ENCODE measurements around the gene FGGY. TPM values are rescaled to one million over a fixed set of nuclear protein-coding genes. Genes with fewer than 3 reads are reported as not detected.

FGGY gene
- total RNA-seq, 2 experiments from 2014 or later: 6.6 to 9.7 TPM

GRCh38 chr1:59391212-59392179 lies 94.6 kb downstream of the FGGY start:
- DNase-seq: no peak
- Mint-ChIP-seq H3K4me3 (no peak overlapping the region), H3K4me1 (peaks cover 28% of the 10 kb centered on the region), H3K27me3 (no peaks in the 10 kb centered on the region), H3K27ac (peak overlapping the region; percentile 34), H3K9me3 (no peaks in the 10 kb centered on the region), H3K36me3 (peaks cover 5% of the 10 kb centered on the region)

- no peak overlapping the region for H3K27ac Mint-ChIP-seq
- H3K4me3 Mint-ChIP-seq: no peak overlapping the region
- peaks cover 28% of the 10 kb centered on the region for H3K4me1 Mint-ChIP-seq
- H3K27me3 Mint-ChIP-seq: no peaks in the 10 kb centered on the region
- no peak for DNase-seq
- no peaks in the 10 kb centered on the region for H3K9me3 Mint-ChIP-seq
- H3K36me3 Mint-ChIP-seq: peaks cover 5% of the 10 kb centered on the region
Measured at GRCh38 chr1:59393211-59394180, 96.6 kb downstream of the FGGY start.

GRCh38 chr1:59394706-59395425 lies 98.0 kb downstream of the FGGY start:
- Mint-ChIP-seq H3K27me3 (no peaks in the 10 kb centered on the region), H3K4me3 (no peak overlapping the region), H3K4me1 (peaks cover 26% of the 10 kb centered on the region), H3K9me3 (no peaks in the 10 kb centered on the region), H3K36me3 (peaks cover 5% of the 10 kb centered on the region), H3K27ac (no peak overlapping the region)
- DNase-seq: no peak

- H3K36me3 Mint-ChIP-seq: no peaks in the 10 kb centered on the region
Measured at GRCh38 chr1:59396387-59396786, 99.5 kb downstream of the FGGY start.

GRCh38 chr1:59397139-59397858 lies 100.4 kb downstream of the FGGY start:
- H3K27ac Mint-ChIP-seq: no peak overlapping the region
- H3K4me1 Mint-ChIP-seq: peaks cover 11% of the 10 kb centered on the region
- H3K27me3 Mint-ChIP-seq: no peaks in the 10 kb centered on the region
- DNase-seq: no peak
- H3K36me3 Mint-ChIP-seq: no peaks in the 10 kb centered on the region
- no peaks in the 10 kb centered on the region for H3K9me3 Mint-ChIP-seq
- H3K4me3 Mint-ChIP-seq: no peak overlapping the region

More at GRCh38 chr1:59396387-59396786, 99.5 kb downstream of the FGGY start:
- no peak overlapping the region for H3K4me3 Mint-ChIP-seq
- no peaks in the 10 kb centered on the region for H3K9me3 Mint-ChIP-seq
- H3K27ac Mint-ChIP-seq: no peak overlapping the region
- no peaks in the 10 kb centered on the region for H3K27me3 Mint-ChIP-seq
- peaks cover 17% of the 10 kb centered on the region for H3K4me1 Mint-ChIP-seq
- DNase-seq: no peak

GRCh38 chr1:59399642-59400041 lies 102.7 kb downstream of the FGGY start:
- Mint-ChIP-seq H3K36me3 (no peaks in the 10 kb centered on the region), H3K4me3 (no peak overlapping the region), H3K27ac (no peak overlapping the region), H3K4me1 (peaks cover 8% of the 10 kb centered on the region), H3K9me3 (no peaks in the 10 kb centered on the region), H3K27me3 (no peaks in the 10 kb centered on the region)
- DNase-seq: no peak

GRCh38 chr1:59401581-59401980 lies 104.7 kb downstream of the FGGY start:
- no peaks in the 10 kb centered on the region for H3K36me3 Mint-ChIP-seq

GRCh38 chr1:59404796-59405195 lies 107.9 kb downstream of the FGGY start:
- Mint-ChIP-seq H3K4me3 (no peak overlapping the region), H3K27me3 (no peaks in the 10 kb centered on the region), H3K36me3 (peaks cover 1% of the 10 kb centered on the region), H3K27ac (no peak overlapping the region), H3K4me1 (peaks cover 2% of the 10 kb centered on the region), H3K9me3 (no peaks in the 10 kb centered on the region)
- DNase-seq: no peak

More at GRCh38 chr1:59401581-59401980, 104.7 kb downstream of the FGGY start:
- Mint-ChIP-seq H3K4me1 (no peaks in the 10 kb centered on the region), H3K4me3 (no peak overlapping the region), H3K9me3 (no peaks in the 10 kb centered on the region), H3K27me3 (no peaks in the 10 kb centered on the region), H3K27ac (no peak overlapping the region)
- no peak for DNase-seq

GRCh38 chr1:59406437-59407164 lies 109.7 kb downstream of the FGGY start:
- H3K4me1 Mint-ChIP-seq: peaks cover 9% of the 10 kb centered on the region
- no peak for DNase-seq
- H3K27ac Mint-ChIP-seq: no peak overlapping the region

GRCh38 chr1:59408608-59409240 lies 111.8 kb downstream of the FGGY start:
- Mint-ChIP-seq H3K4me3 (no peak overlapping the region), H3K27ac (peak overlapping the region; percentile 19), H3K36me3 (peaks cover 1% of the 10 kb centered on the region), H3K27me3 (no peaks in the 10 kb centered on the region), H3K9me3 (no peaks in the 10 kb centered on the region), H3K4me1 (peaks cover 9% of the 10 kb centered on the region)
- no peak for DNase-seq

More at GRCh38 chr1:59406437-59407164, 109.7 kb downstream of the FGGY start:
- Mint-ChIP-seq H3K36me3 (peaks cover 1% of the 10 kb centered on the region), H3K4me3 (no peak overlapping the region), H3K9me3 (no peaks in the 10 kb centered on the region), H3K27me3 (no peaks in the 10 kb centered on the region)

- peaks cover 9% of the 10 kb centered on the region for H3K4me1 Mint-ChIP-seq
- no peak overlapping the region for H3K4me3 Mint-ChIP-seq
Measured at GRCh38 chr1:59409549-59409948, 112.7 kb downstream of the FGGY start.

GRCh38 chr1:59409986-59410385 lies 113.1 kb downstream of the FGGY start:
- H3K27ac Mint-ChIP-seq: peak overlapping the region; percentile 45
- peaks cover 9% of the 10 kb centered on the region for H3K4me1 Mint-ChIP-seq
- H3K9me3 Mint-ChIP-seq: no peaks in the 10 kb centered on the region
- H3K4me3 Mint-ChIP-seq: no peak overlapping the region
- peaks cover 3% of the 10 kb centered on the region for H3K36me3 Mint-ChIP-seq
- no peaks in the 10 kb centered on the region for H3K27me3 Mint-ChIP-seq
- no peak for DNase-seq

More at GRCh38 chr1:59409549-59409948, 112.7 kb downstream of the FGGY start:
- Mint-ChIP-seq H3K36me3 (peaks cover 1% of the 10 kb centered on the region), H3K27me3 (no peaks in the 10 kb centered on the region), H3K27ac (peak overlapping the region; percentile 45), H3K9me3 (no peaks in the 10 kb centered on the region)
- no peak for DNase-seq

GRCh38 chr1:59410457-59410856 lies 113.6 kb downstream of the FGGY start:
- Mint-ChIP-seq H3K4me3 (no peak overlapping the region), H3K36me3 (peaks cover 3% of the 10 kb centered on the region), H3K9me3 (no peaks in the 10 kb centered on the region), H3K27ac (no peak overlapping the region), H3K27me3 (no peaks in the 10 kb centered on the region), H3K4me1 (peaks cover 9% of the 10 kb centered on the region)
- DNase-seq: no peak
